ENCODE results near the gene RAN. TPM values are rescaled to one million over a fixed set of nuclear protein-coding genes. Genes with fewer than 3 reads are reported as not detected.
A peak's percentile ranks its signal among the peaks of the same experiment; 100 is the strongest.
"Not testable (repeated sequence)": the region's sequence is repeated elsewhere in the genome, so short reads cannot be mapped to it uniquely, and the experiment has no call there.

The RAN gene
- total RNA-seq, 1 experiment from 2014 or later: 1,396 TPM

- peak; percentile 46 for DNase-seq
- Histone ChIP-seq H3K27me3 (ENCODE audit: control insufficient read depth, insufficient read depth, low read length) (no peaks in the 10 kb centered on the region), H3K36me3 (replicated peaks; ENCODE audit: control insufficient read depth, insufficient read depth, low read length) (peaks cover 23% of the 10 kb centered on the region), H3K4me3 (ENCODE audit: insufficient read depth, low read depth, low read length) (no peak overlapping the region)
Observed at GRCh38 chr12:130879212-130879686, 7.4 kb downstream of the RAN start.

GRCh38 chr12:130879781-130880389 is 8.0 kb downstream of the RAN start:
- Histone ChIP-seq H3K36me3 (replicated peaks; ENCODE audit: control insufficient read depth, insufficient read depth, low read length) (peaks cover 17% of the 10 kb centered on the region), H3K27me3 (ENCODE audit: control insufficient read depth, insufficient read depth, low read length) (no peaks in the 10 kb centered on the region), H3K4me3 (ENCODE audit: insufficient read depth, low read depth, low read length) (no peak overlapping the region)
- DNase-seq: peak; percentile 53

DNA sequence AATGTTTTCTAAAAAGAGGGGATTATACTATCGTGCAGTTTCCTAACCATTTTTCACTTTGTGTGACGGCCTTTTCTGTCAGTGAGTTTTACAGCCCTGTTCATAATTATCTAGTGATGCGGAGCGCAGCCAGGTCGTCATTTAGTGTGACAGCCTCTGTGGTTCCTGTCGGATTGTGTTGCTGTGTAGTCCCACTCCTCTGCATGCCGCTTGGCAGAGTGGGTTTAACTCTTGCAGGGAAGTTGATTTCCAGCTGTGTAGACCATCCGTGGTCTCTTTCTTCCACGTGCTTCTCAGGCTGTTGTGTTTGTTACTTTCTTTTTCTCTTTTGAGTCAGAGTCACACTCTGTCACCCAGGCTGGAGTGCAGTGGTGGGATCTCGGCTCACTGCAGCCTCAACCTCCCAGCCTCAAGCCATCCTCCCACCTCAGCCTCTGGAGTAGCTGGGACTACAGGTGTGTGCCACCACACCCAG is 8.6 kb downstream of the RAN start:
- Histone ChIP-seq H3K36me3 (replicated peaks; ENCODE audit: control insufficient read depth, insufficient read depth, low read length) (peaks cover 12% of the 10 kb centered on the region), H3K4me3 (ENCODE audit: insufficient read depth, low read depth, low read length) (no peak overlapping the region), H3K27me3 (ENCODE audit: control insufficient read depth, insufficient read depth, low read length) (no peaks in the 10 kb centered on the region)
- DNase-seq: no peak

DNA sequence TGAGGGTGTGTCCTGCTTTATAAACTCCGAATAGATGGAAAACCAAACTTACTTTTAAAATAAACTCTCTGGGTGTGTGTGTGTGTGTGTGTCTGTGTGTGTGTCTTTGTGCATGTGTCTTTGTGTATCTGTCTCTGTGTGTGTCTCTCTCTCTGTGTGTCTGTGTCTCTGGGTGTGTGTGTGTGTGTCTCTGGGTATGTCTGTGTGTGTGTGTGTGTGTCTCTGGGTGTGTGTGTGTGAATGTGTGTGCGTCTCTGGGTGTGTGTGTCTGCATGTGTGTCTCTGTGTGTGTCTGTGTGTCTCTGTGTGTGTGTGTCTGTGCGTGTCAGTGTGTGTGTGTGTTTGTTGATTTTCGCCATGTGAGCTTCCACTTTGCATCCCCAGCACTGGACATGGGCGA is 9.2 kb downstream of the RAN start:
- Histone ChIP-seq H3K27me3 (ENCODE audit: control insufficient read depth, insufficient read depth, low read length) (no peaks in the 10 kb centered on the region), H3K4me3 (ENCODE audit: insufficient read depth, low read depth, low read length) (no peak overlapping the region), H3K36me3 (replicated peaks; ENCODE audit: control insufficient read depth, insufficient read depth, low read length) (peaks cover 7% of the 10 kb centered on the region)
- DNase-seq: no peak

DNA sequence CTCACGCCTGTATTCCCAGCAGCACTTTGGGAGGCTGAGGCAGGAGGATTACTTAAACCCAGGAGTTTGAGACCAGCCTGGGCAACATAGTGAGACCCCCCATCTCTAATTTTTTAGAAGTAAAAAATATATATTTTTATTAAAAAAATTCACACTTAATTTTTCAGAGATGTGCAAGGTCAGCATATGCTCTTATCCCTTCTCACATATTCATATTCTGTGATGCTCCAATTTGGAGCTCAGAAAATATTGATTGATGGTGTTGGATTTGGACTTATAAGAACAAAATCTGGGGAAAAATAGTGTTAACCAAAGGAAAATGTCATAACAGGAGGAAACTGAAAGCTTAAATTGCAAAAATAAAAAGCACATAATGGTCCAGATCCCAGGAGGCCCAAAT is 9.7 kb downstream of the RAN start:
- no peak for DNase-seq
- Histone ChIP-seq H3K36me3 (replicated peaks; ENCODE audit: control insufficient read depth, insufficient read depth, low read length) (peaks cover 2% of the 10 kb centered on the region), H3K27me3 (ENCODE audit: control insufficient read depth, insufficient read depth, low read length) (no peaks in the 10 kb centered on the region), H3K4me3 (ENCODE audit: insufficient read depth, low read depth, low read length) (no peak overlapping the region)

DNA sequence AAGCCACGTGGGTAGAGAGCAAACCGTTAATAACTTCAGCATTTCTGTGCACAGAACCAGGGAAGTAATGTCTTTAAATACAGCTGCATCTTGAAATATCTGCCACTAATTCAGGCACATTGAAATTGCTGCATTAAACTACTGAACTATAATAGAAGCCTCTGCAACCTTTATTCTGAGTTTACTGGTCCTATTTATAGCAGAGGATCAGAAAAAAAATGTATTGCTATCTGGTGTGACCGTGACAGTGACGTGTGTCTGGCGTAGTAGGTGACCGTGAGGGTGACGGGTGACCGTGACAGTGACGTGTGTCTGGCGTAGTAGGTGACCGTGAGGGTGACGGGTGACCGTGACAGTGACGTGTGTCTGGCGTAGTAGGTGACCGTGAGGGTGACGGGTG is 15.3 kb downstream of the RAN start:
- not testable (repeated sequence) for H3K27me3 ChIP-seq (ENCODE audit: control insufficient read depth, insufficient read depth, low read length); H3K36me3 ChIP-seq (replicated peaks; ENCODE audit: control insufficient read depth, insufficient read depth, low read length); DNase-seq; H3K4me3 ChIP-seq (ENCODE audit: insufficient read depth, low read depth, low read length)

DNA sequence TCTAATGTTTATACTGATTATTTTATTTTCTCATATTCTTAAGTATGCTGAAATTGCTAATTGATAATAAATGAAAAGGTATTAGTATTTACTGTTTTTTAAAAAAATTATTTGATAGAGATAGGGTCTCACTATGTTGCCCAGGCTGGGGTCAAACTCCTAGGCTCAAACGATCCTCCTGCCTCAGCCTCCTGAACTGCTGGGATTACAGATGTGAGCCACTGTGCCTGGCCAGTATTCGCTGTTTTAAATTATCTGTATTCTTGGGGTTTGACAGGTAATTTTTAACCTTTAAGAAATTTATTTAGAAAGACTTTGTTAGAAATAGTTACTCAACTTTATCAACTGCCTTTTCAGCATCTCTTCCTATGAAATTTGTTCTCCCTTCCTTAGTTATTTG is 32.2 kb downstream of the RAN start:
- H3K27me3 ChIP-seq (ENCODE audit: control insufficient read depth, insufficient read depth, low read length): no peaks in the 10 kb centered on the region
- no peaks in the 10 kb centered on the region for H3K36me3 ChIP-seq (replicated peaks; ENCODE audit: control insufficient read depth, insufficient read depth, low read length)
- no peak for DNase-seq
- no peak overlapping the region for H3K4me3 ChIP-seq (ENCODE audit: insufficient read depth, low read depth, low read length)

- not testable (repeated sequence) for H3K27me3 ChIP-seq (ENCODE audit: control insufficient read depth, insufficient read depth, low read length); H3K36me3 ChIP-seq (replicated peaks; ENCODE audit: control insufficient read depth, insufficient read depth, low read length); H3K4me3 ChIP-seq (ENCODE audit: insufficient read depth, low read depth, low read length); DNase-seq
Observed at GRCh38 chr12:130904936-130905455, 33.1 kb downstream of the RAN start.

GRCh38 chr12:130909111-130909510 is 37.2 kb downstream of the RAN start:
- Histone ChIP-seq H3K27me3 (ENCODE audit: control insufficient read depth, insufficient read depth, low read length) (no peaks in the 10 kb centered on the region), H3K4me3 (ENCODE audit: insufficient read depth, low read depth, low read length) (no peak overlapping the region), H3K36me3 (replicated peaks; ENCODE audit: control insufficient read depth, insufficient read depth, low read length) (no peaks in the 10 kb centered on the region)
- DNase-seq: no peak

- Histone ChIP-seq H3K4me3 (ENCODE audit: insufficient read depth, low read depth, low read length) (no peak overlapping the region), H3K27me3 (ENCODE audit: control insufficient read depth, insufficient read depth, low read length) (no peaks in the 10 kb centered on the region), H3K36me3 (replicated peaks; ENCODE audit: control insufficient read depth, insufficient read depth, low read length) (no peaks in the 10 kb centered on the region)
- DNase-seq: no peak
Observed at GRCh38 chr12:130911193-130911592, 39.3 kb downstream of the RAN start.

DNA sequence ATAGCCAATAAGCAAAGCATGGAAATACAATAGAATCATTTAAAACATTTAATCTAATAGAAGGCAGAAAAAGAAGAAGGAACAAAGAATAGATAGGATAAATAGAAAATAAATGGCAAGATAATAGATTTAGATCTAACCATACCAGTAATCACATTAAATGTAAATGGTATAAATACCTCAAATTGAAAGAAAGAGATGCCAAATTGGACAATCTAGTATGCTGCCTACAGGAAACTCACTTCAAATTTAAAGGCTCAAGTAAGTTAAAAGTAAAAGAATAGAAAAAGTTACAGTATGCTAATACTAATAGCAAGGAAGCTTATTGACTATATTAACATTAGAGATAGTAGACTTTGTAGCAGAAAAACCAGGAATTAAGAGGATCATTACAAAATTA is 40.1 kb downstream of the RAN start:
- Histone ChIP-seq H3K4me3 (ENCODE audit: insufficient read depth, low read depth, low read length) (no peak overlapping the region), H3K27me3 (ENCODE audit: control insufficient read depth, insufficient read depth, low read length) (no peaks in the 10 kb centered on the region), H3K36me3 (replicated peaks; ENCODE audit: control insufficient read depth, insufficient read depth, low read length) (no peaks in the 10 kb centered on the region)
- no peak for DNase-seq

GRCh38 chr12:130916241-130916911 is 44.5 kb downstream of the RAN start:
- H3K4me3 ChIP-seq (ENCODE audit: insufficient read depth, low read depth, low read length): no peak overlapping the region
- no peaks in the 10 kb centered on the region for H3K27me3 ChIP-seq (ENCODE audit: control insufficient read depth, insufficient read depth, low read length)
- H3K36me3 ChIP-seq (replicated peaks; ENCODE audit: control insufficient read depth, insufficient read depth, low read length): no peaks in the 10 kb centered on the region
- DNase-seq: peak; percentile 80

DNA sequence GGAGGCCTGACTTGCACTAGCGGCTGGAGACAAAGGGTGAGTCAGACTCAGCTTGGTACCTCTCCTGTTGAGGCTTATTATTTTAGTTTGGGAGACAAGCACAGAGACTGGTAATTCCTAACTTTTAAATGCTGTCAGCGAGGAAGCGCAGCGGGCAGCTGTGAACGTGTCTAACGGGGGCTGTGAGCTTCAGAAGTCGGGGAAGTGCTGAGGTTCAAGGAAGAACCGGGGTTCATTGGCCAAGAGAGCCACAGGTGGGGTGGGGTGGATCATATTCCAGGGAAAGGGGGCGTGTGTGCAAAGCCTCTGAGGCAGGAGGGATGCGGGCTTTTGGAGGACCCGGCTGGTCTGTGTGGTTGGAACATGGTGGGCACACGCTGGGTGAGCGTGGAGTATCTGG is 45.7 kb downstream of the RAN start:
- no peak overlapping the region for H3K4me3 ChIP-seq (ENCODE audit: insufficient read depth, low read depth, low read length)
- DNase-seq: no peak
- H3K27me3 ChIP-seq (ENCODE audit: control insufficient read depth, insufficient read depth, low read length): no peaks in the 10 kb centered on the region
- H3K36me3 ChIP-seq (replicated peaks; ENCODE audit: control insufficient read depth, insufficient read depth, low read length): no peaks in the 10 kb centered on the region

DNA sequence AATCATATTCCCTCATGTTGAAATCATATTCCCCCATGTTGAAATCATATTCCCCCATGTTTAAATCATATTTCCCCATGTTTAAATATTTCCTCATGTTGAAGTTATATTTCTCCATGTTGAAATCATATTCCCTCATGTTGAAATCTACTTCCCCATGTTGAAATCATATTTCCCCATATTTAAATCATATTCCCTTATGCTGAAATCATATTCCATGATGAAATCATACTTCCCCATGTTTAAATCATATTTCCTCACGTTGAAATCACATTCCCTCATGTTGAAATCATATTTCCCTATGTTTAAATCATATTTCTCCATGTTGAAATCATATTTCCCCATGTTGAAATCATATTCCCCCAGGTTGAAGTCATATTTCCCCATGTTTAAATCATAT is 47.2 kb downstream of the RAN start:
- no peak for DNase-seq

DNA sequence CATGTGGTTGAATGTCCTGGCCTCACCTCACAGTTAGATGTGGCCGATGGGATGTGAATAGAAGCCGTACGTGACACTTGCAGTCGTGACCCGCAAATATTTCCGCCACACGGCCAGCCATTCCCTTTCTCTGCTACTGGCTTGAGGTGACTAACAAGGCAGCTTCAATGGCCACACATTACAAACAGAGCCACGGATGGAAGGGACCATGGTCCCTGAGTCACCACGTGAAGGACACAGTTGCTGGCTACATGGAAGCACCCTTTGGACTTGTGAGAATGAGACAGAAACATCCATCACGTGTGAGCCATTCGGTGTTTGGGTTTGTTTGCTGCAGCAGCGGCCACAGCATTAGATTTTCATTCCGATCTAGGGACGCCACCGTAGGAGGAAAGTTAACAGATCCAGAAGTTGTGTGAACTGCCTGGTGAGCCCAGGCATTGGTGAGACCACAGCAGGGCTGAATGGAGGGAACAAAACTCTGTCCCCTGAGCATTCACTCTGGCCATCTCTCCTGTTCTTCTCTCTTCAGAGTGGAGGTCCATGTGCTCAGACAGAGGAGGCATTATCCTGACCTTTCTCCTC is 48.3 kb downstream of the RAN start:
- Histone ChIP-seq H3K4me3 (ENCODE audit: insufficient read depth, low read depth, low read length) (no peak overlapping the region), H3K27me3 (ENCODE audit: control insufficient read depth, insufficient read depth, low read length) (no peaks in the 10 kb centered on the region), H3K36me3 (replicated peaks; ENCODE audit: control insufficient read depth, insufficient read depth, low read length) (no peaks in the 10 kb centered on the region)
- no peak for DNase-seq

More for the DNA sequence above, 47.2 kb downstream of the RAN start:
- H3K4me3 ChIP-seq (ENCODE audit: insufficient read depth, low read depth, low read length): no peak overlapping the region
- no peaks in the 10 kb centered on the region for H3K36me3 ChIP-seq (replicated peaks; ENCODE audit: control insufficient read depth, insufficient read depth, low read length)
- H3K27me3 ChIP-seq (ENCODE audit: control insufficient read depth, insufficient read depth, low read length): no peaks in the 10 kb centered on the region

All from H7 (cell line).